ENCODE measurements around the gene AFAP1.

The AFAP1 gene

GRCh38 chr4:7723625-7724024 is 216.0 kb downstream of the AFAP1 start:
- FAIRE-seq = no peak

GRCh38 chr4:7722766-7723387 is 216.8 kb downstream of the AFAP1 start:
- DNase-seq (ENCODE audit: insufficient read length) (no peak), FAIRE-seq (no peak)
- TF ChIP-seq POLR2AphosphoS5 (IDR thresholded peaks at IDR 0.05; ENCODE audit: low read depth, low read length) (no peak), TAF1 (IDR thresholded peaks at IDR 0.05; ENCODE audit: borderline replicate concordance, low read depth, low read length) (no peak), POLR2A (IDR thresholded peaks at IDR 0.05; ENCODE audit: low read depth, low read length) (no peak)

More at GRCh38 chr4:7723625-7724024, 216.0 kb downstream of the AFAP1 start:
- no peak for DNase-seq (ENCODE audit: insufficient read length)
- TF ChIP-seq POLR2AphosphoS5 (IDR thresholded peaks at IDR 0.05; ENCODE audit: low read depth, low read length) (no peak), POLR2A (IDR thresholded peaks at IDR 0.05; ENCODE audit: low read depth, low read length) (no peak)

GRCh38 chr4:7721984-7722551 is 217.6 kb downstream of the AFAP1 start:
- TF ChIP-seq POLR2A (IDR thresholded peaks at IDR 0.05; ENCODE audit: low read depth, low read length) = no peak
- no peak for TF ChIP-seq TAF1 (IDR thresholded peaks at IDR 0.05; ENCODE audit: borderline replicate concordance, low read depth, low read length)
- TF ChIP-seq POLR2AphosphoS5 (IDR thresholded peaks at IDR 0.05; ENCODE audit: low read depth, low read length) = no peak
- DNase-seq (ENCODE audit: insufficient read length) (no peak), FAIRE-seq (no peak)

- peak; percentile 80 for DNase-seq (ENCODE audit: insufficient read length)
- no peak for TF ChIP-seq POLR2A (IDR thresholded peaks at IDR 0.05; ENCODE audit: low read depth, low read length)
- no peak for TF ChIP-seq TAF1 (IDR thresholded peaks at IDR 0.05; ENCODE audit: borderline replicate concordance, low read depth, low read length)
- TF ChIP-seq POLR2AphosphoS5 (IDR thresholded peaks at IDR 0.05; ENCODE audit: low read depth, low read length) = no peak
- peak; percentile 68 for FAIRE-seq
These were observed 220.1 kb downstream of the AFAP1 start for GRCh38 chr4:7719354-7720174.

- FAIRE-seq = no peak
These were observed 221.6 kb downstream of the AFAP1 start for GRCh38 chr4:7717946-7718490.

GRCh38 chr4:7717161-7717560 is 222.5 kb downstream of the AFAP1 start:
- TF ChIP-seq POLR2A (IDR thresholded peaks at IDR 0.05; ENCODE audit: low read depth, low read length) (no peak), POLR2AphosphoS5 (IDR thresholded peaks at IDR 0.05; ENCODE audit: low read depth, low read length) (no peak), TAF1 (IDR thresholded peaks at IDR 0.05; ENCODE audit: borderline replicate concordance, low read depth, low read length) (no peak)
- DNase-seq (ENCODE audit: insufficient read length) (no peak), FAIRE-seq (no peak)

More at GRCh38 chr4:7717946-7718490, 221.6 kb downstream of the AFAP1 start:
- no peak for TF ChIP-seq POLR2A (IDR thresholded peaks at IDR 0.05; ENCODE audit: low read depth, low read length)
- no peak for TF ChIP-seq TAF1 (IDR thresholded peaks at IDR 0.05; ENCODE audit: borderline replicate concordance, low read depth, low read length)
- TF ChIP-seq POLR2AphosphoS5 (IDR thresholded peaks at IDR 0.05; ENCODE audit: low read depth, low read length) = no peak
- DNase-seq (ENCODE audit: insufficient read length) = no peak

- TF ChIP-seq POLR2A (IDR thresholded peaks at IDR 0.05; ENCODE audit: low read depth, low read length) (no peak), TAF1 (IDR thresholded peaks at IDR 0.05; ENCODE audit: borderline replicate concordance, low read depth, low read length) (no peak), POLR2AphosphoS5 (IDR thresholded peaks at IDR 0.05; ENCODE audit: low read depth, low read length) (no peak)
- FAIRE-seq = no peak
These were observed 223.5 kb downstream of the AFAP1 start for GRCh38 chr4:7716010-7716721.

GRCh38 chr4:7715271-7716009 is 224.2 kb downstream of the AFAP1 start:
- no peak for DNase-seq (ENCODE audit: insufficient read length)
- no peak for FAIRE-seq
- TF ChIP-seq POLR2A (IDR thresholded peaks at IDR 0.05; ENCODE audit: low read depth, low read length) = no peak
- no peak for TF ChIP-seq POLR2AphosphoS5 (IDR thresholded peaks at IDR 0.05; ENCODE audit: low read depth, low read length)
- no peak for TF ChIP-seq TAF1 (IDR thresholded peaks at IDR 0.05; ENCODE audit: borderline replicate concordance, low read depth, low read length)

More at GRCh38 chr4:7716010-7716721, 223.5 kb downstream of the AFAP1 start:
- DNase-seq (ENCODE audit: insufficient read length) = no peak

GRCh38 chr4:7714738-7715137 is 224.9 kb downstream of the AFAP1 start:
- DNase-seq (ENCODE audit: insufficient read length) (no peak), FAIRE-seq (no peak)
- TF ChIP-seq POLR2A (IDR thresholded peaks at IDR 0.05; ENCODE audit: low read depth, low read length) = no peak
- no peak for TF ChIP-seq TAF1 (IDR thresholded peaks at IDR 0.05; ENCODE audit: borderline replicate concordance, low read depth, low read length)
- no peak for TF ChIP-seq POLR2AphosphoS5 (IDR thresholded peaks at IDR 0.05; ENCODE audit: low read depth, low read length)

- DNase-seq (ENCODE audit: insufficient read length) = no peak
- no peak for FAIRE-seq
- TF ChIP-seq POLR2AphosphoS5 (IDR thresholded peaks at IDR 0.05; ENCODE audit: low read depth, low read length) = no peak
These were observed 225.5 kb downstream of the AFAP1 start for GRCh38 chr4:7714176-7714575.
